GM03348 (cell line): ENCODE data around the gene HS3ST3B1.

Experiments
- DNase-seq: peaks from one replicate; pipeline ENCODE4 v3.0.0; 2012; ENCODE audit warnings: low spot score

The HS3ST3B1 gene

DNA sequence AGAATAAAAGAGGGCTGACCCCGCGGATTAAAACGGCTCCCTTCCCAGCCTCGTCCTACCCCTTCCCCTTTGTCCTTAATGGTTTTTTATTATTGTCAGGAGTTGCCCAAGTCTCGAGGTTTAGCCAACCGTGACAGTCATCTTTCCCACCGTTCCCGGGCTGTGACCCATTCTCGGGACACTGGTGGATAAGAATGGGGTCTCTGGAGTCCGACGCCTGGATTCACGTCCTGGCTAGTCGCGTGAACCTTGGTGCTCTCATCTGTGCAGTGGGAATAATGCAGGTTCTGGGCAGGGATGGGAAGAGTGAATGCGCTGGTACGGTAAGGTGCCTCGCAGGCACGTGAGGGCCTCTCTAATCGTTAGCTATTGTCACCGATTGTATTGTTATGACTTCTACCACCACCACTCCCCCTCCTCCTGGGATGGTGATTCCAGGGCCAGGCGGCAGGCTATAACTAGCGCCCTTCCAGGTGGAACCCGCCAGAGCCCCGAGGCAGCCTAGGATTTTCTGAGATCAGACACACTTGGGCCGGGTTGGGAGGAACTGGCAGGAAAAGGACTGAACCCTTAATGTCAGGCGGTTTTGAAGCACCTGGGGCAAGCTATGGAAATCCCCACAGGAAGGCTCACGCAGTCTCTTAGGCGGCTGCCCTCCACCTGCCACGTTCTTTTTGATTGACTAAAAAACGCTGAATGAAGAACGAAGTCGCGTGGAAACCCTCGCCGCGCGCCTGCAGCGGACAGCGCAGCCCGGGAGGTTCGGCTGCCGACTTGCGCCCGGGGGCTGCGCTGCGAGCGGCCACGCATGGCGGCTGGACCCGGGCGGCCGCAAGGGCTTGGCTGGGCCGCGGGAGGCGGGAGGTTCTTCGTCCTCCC lies 2.7 kb downstream of the HS3ST3B1 start:
- no peak for DNase-seq

GRCh38 chr17:14304222-14304772 lies 3.4 kb downstream of the HS3ST3B1 start:
- DNase-seq = no peak

DNA sequence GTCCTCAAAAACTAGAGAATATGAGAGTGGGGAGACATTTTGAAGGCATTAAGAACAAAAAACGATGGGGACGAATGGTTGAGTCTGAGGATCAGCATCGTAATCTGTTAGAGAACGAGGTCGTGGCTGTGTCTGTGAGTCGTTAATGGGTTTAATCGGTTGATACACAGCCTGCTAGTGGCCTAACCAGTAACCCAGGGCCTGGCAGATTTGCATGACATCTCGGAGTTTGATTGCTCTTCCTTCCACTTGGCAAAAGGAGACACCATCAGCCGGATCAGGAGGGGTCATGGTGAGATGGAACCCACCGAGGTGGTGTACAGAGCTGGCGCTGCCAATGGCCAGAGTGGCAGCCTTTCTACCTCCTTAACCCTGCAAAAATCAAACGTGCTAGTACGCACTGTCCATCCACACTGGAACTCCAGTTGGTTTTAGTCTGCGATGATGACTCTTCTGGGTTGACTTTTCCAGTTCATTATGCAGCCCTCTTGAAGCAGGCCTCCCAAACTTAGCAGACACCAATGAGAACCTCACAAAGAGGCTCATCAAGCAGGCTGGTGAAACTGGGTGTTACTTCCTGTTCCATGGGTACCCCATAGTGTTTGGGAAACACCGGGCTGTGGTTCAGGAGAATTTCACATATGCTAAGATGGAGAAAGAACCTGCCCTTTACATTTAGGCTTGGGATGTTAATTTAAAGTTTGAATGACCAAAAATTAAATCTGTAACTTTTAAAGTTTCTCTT lies 4.1 kb downstream of the HS3ST3B1 start:
- no peak for DNase-seq

DNA sequence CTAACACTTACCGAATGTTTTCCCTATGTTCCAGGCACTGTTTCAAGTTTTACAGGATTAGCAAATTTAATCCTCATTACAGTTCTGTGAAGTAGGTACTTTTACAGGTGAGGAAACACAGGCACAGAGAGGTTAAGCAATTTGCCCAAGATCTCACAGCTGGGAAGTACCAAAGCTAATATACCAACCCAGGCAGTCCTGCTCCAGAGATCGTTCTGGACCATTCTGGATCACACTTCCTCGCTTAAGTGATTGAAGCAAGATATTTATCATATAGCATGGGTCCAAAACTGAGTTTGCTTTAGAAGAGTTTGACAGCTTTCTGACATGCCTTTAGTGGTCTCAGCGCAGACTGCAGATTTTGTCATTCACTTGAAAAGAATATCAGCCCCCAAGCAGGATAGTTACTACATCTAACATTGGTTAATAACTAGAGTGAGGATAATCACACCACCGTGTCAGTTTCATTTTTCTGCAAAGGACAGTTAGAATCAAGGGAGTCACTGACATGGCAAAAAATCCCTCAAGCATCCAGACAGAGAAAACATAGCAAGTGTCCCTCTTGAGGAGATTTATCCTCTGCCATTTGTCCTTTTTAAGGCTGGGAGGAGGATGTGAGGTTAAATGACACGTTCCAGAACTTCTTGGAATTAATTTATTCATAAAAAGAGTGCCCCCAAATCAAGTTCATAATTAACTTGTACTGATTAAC lies 5.1 kb downstream of the HS3ST3B1 start:
- no peak for DNase-seq

DNA sequence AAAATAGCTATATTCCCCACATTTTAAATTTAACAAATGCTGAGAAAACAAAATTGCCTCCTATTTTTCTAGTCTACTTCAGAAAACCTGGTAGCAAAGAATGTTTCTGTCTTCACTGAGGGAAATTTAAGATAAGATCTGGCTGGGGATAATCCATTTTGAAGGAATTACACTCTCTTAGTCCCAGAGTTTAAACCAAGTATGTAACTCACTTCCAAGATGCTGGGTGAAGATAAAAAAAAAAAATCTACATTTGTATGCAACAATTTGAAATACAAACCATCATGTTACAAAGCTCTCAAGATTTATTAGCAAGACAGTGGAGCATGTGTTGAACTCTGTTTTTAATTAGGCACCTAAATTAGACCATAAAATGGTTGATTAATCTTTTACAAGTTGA lies 5.7 kb downstream of the HS3ST3B1 start:
- DNase-seq = no peak

- peak; percentile 59 for DNase-seq
These were observed 6.7 kb downstream of the HS3ST3B1 start for GRCh38 chr17:14307560-14308024.

DNA sequence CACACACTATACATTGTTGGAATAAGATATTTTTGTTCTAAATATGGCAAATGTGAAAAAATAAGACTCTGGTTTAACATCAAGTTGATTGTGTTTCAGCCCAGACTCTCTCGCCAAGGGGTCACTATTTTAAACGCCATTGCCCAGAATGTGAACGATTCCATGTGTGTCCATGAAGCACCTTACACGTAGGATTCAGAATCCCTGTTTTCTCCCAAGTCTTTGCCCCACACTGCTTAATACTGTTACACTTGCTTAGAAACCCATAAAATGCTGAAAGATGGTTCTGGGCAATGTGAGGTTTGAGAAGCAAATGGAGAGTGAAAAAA lies 7.7 kb downstream of the HS3ST3B1 start:
- DNase-seq = no peak

DNA sequence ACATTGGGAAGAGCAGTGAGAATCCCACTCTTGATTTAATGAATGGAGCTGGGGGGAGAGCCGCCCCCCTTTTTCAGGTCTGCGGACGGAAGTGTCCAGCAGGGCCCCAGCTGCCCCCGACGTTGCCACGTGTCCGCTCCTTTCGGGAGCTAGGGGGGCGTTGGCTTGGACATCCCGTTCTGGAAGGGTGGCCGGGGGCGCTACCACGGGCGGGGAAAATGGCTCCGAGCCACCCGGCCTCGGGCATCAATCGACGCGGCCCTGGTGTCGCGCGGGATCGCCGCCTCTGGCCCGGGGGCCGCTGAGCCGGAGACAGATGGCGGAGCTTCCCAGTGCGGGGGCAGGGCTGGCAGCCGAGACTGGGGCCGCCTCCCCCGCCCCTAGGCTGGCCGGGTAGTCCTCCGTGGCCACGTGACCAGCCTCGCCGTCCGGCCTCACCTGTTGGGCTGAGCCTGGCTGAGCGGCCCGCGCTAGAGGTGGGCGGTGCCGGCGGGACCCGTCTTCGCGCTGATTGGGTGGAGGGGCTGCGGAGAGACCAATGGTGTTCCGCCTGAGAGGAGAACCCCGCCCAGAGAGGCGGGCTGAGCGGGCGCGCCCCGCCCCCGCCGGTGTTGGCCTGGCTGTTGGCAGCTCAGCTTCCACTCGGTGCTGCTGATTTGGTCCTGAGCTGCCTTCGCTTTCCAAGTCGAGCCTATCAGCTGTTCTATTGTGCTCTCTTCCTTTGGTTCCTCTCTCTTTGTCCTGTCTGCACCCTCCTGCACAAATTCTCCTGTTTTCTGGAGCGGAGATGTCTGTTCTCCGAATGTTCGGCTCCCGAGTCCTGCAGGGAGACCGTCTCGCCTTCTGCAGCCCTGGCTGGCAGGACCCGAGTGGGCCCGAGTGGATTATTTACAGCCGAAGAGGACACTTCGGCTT lies 8.3 kb downstream of the HS3ST3B1 start:
- DNase-seq = peak; percentile 97

DNA sequence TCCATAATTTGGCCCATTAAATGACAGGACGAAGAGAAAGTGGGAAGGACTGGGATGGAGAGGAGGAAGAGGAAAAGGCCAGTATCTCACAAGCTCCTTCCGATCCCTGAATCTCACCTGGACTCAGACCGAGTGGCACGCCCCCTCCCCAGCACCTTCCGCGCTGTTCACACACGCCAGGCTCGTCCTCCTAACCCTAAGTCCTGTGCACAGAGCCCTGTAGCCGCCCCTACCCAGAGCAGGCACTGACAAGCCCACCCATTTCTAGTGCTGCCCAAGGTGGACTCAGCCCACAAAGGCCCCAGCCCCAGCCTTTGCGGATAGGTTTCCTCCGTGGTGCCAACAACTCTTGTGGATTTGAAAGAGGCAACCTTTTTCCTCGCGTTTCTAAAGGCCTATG lies 9.2 kb downstream of the HS3ST3B1 start:
- no peak for DNase-seq

DNA sequence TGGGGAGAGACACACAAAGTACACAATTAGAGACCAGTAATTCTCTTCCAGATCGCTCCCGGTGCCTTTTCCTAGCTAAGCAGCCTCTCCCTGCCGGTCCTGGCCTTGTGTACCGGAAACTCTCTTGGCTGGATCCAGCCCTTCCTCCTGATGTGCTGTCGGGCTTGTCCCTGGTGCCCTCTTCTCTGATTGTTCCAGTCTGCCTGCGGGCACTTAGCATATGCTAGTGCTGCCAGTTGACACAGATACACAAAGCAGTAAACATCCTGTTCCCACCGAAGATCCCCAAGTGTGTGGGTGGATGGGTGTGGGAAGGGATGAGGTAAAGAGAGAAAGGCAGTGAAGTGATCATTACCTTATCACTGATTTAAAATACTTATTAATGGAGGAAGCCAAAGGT lies 9.7 kb downstream of the HS3ST3B1 start:
- DNase-seq = no peak

- DNase-seq = no peak
These were observed 10.4 kb downstream of the HS3ST3B1 start for GRCh38 chr17:14311186-14311705.

- no peak for DNase-seq
These were observed 11.1 kb downstream of the HS3ST3B1 start for GRCh38 chr17:14311981-14312380.

DNA sequence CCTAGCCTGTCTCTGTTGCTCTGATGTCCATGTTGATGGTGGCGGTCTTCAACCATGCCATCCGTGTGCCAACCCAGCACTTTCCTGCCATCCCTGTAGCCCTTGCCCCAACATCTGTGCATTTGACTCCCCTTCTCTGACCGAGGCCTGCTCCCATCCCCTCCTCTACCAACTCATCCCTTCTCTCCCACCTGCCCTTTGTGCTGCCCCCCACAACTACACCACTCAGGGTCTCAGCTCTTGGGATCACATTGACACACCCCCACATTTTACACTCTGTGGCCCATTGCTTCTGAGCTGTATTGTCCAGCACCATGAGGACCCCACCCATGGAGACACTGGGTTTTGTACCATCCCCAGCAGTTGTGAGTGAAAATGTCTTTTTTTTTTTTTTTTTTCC lies 11.6 kb downstream of the HS3ST3B1 start:
- DNase-seq = no peak

DNA sequence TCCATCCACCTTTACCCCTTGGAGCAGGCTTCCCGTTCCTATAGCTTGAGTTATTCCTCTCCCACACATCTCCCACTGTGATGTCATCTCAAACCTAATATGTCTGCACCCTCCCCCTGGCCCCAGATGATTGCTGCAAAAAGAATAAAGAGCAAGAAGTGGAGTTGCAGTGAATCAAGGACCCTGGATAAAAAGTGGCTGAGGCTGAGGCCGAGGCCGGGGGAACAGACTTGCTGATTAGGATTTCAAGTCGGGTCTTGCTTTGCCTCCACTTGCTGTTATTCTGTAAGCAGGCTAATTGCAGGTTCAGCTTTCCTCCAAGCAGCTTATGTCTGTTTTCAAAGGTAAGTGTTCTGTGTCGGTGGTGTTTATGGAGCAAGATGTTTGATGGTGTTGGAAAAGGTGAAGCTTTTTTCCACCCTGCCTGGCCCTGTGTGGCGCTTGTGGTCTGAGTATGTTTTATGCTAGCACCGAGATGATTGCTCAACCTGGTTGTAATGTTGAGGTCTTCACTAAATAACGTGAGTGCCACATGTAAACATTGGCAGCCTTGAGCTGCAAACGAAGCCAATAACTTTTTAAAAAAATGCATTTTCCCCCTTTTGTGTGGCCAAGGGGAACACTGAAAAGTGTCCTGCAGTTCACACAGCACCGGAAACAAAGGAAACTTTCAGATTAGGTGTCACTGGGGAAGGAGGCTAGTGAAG lies 15.4 kb downstream of the HS3ST3B1 start:
- no peak for DNase-seq

DNA sequence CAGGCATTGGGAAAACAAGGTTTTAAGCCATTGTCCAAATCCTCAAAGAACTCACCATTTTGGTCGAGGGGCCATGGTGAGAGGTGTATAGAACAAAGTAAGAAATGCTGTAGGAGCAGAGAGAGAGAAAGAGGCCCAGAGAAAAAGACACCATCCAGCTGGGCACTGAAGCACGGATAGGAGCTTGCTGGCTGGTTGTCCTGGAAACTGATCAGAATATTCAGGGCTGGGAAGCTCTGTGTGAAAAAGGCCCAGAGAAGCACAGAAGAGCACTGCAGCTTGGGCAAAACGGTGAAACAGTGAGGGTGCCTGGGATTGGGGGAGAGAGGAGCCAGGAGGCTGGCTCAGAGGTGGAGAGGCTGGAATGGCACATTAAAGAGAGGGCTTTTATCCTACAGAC lies 16.5 kb downstream of the HS3ST3B1 start:
- DNase-seq = no peak

GRCh38 chr17:14318109-14318917 lies 17.4 kb downstream of the HS3ST3B1 start:
- DNase-seq = no peak

GRCh38 chr17:14318918-14319205 lies 18.0 kb downstream of the HS3ST3B1 start:
- no peak for DNase-seq

DNA sequence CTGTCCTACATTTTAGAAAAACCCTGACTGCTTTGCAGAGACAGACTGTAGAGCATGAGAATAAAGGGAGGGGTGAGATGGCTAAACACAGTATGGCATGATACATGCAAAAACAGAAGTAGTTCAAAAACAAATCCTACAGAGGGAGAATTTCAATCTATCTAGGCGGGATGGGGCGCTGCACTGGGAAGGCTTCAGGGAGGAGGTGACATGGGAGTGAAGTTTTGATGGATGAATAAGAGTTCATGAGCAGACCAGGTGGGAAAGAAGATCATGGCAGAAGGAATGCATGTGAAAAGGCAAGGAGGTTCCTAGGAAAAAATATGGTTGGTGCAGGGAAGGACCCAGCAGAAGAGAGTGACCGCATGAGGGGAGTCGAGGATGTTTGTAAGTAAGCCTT lies 19.2 kb downstream of the HS3ST3B1 start:
- no peak for DNase-seq

GRCh38 chr17:14320734-14321475 lies 20.0 kb downstream of the HS3ST3B1 start:
- DNase-seq = no peak
